ENCODE measurements around the gene NR3C2. TPM values are rescaled to one million over a fixed set of nuclear protein-coding genes. Genes with fewer than 3 reads are reported as not detected.

Gene NR3C2
- total RNA-seq, 1 donor from 2014 or later = 2.7 TPM

GRCh38 chr4:148405161-148405893, 36.9 kb downstream of the NR3C2 start:
- no peaks in the 10 kb centered on the region for H3K9me3 Mint-ChIP-seq (ENCODE audit: low read depth)
- H3K27me3 Mint-ChIP-seq = no peaks in the 10 kb centered on the region
- H3K4me3 Mint-ChIP-seq (ENCODE audit: low read depth) = no peak overlapping the region
- no peak for TF ChIP-seq CTCF (IDR thresholded peaks at IDR 0.05; ENCODE audit: unreplicated experiment)
- no peaks in the 10 kb centered on the region for H3K36me3 Mint-ChIP-seq (ENCODE audit: insufficient read depth)
- no peak for DNase-seq (ENCODE audit: low spot score, unreplicated experiment)
- H3K4me1 Mint-ChIP-seq (ENCODE audit: low read depth) = peaks cover 12% of the 10 kb centered on the region
- no peak overlapping the region for H3K27ac Mint-ChIP-seq

- Mint-ChIP-seq H3K36me3 (ENCODE audit: insufficient read depth) (no peaks in the 10 kb centered on the region), H3K27ac (no peak overlapping the region), H3K27me3 (no peaks in the 10 kb centered on the region), H3K9me3 (ENCODE audit: low read depth) (no peaks in the 10 kb centered on the region), H3K4me3 (ENCODE audit: low read depth) (no peak overlapping the region), H3K4me1 (ENCODE audit: low read depth) (no peaks in the 10 kb centered on the region)
- no peak for TF ChIP-seq CTCF (IDR thresholded peaks at IDR 0.05; ENCODE audit: unreplicated experiment)
- DNase-seq (ENCODE audit: low spot score, unreplicated experiment) = no peak
Measured at GRCh38 chr4:148398988-148399387, 43.2 kb downstream of the NR3C2 start.

GRCh38 chr4:148397771-148398170, 44.4 kb downstream of the NR3C2 start:
- H3K27me3 Mint-ChIP-seq = no peaks in the 10 kb centered on the region
- no peaks in the 10 kb centered on the region for H3K9me3 Mint-ChIP-seq (ENCODE audit: low read depth)
- H3K4me1 Mint-ChIP-seq (ENCODE audit: low read depth) = no peaks in the 10 kb centered on the region
- TF ChIP-seq CTCF (IDR thresholded peaks at IDR 0.05; ENCODE audit: unreplicated experiment) = no peak
- no peak for DNase-seq (ENCODE audit: low spot score, unreplicated experiment)
- H3K27ac Mint-ChIP-seq = no peak overlapping the region
- no peak overlapping the region for H3K4me3 Mint-ChIP-seq (ENCODE audit: low read depth)
- no peaks in the 10 kb centered on the region for H3K36me3 Mint-ChIP-seq (ENCODE audit: insufficient read depth)

GRCh38 chr4:148396986-148397673, 45.1 kb downstream of the NR3C2 start:
- Mint-ChIP-seq H3K4me3 (ENCODE audit: low read depth) (no peak overlapping the region), H3K36me3 (ENCODE audit: insufficient read depth) (no peaks in the 10 kb centered on the region), H3K9me3 (ENCODE audit: low read depth) (no peaks in the 10 kb centered on the region), H3K27ac (no peak overlapping the region), H3K4me1 (ENCODE audit: low read depth) (no peaks in the 10 kb centered on the region), H3K27me3 (no peaks in the 10 kb centered on the region)
- no peak for DNase-seq (ENCODE audit: low spot score, unreplicated experiment)
- TF ChIP-seq CTCF (IDR thresholded peaks at IDR 0.05; ENCODE audit: unreplicated experiment) = no peak

GRCh38 chr4:148395771-148396170, 46.4 kb downstream of the NR3C2 start:
- TF ChIP-seq CTCF (IDR thresholded peaks at IDR 0.05; ENCODE audit: unreplicated experiment) = no peak
- H3K27ac Mint-ChIP-seq = no peak overlapping the region
- no peak overlapping the region for H3K4me3 Mint-ChIP-seq (ENCODE audit: low read depth)
- no peaks in the 10 kb centered on the region for H3K4me1 Mint-ChIP-seq (ENCODE audit: low read depth)
- no peaks in the 10 kb centered on the region for H3K36me3 Mint-ChIP-seq (ENCODE audit: insufficient read depth)
- no peak for DNase-seq (ENCODE audit: low spot score, unreplicated experiment)
- no peaks in the 10 kb centered on the region for H3K27me3 Mint-ChIP-seq
- H3K9me3 Mint-ChIP-seq (ENCODE audit: low read depth) = no peaks in the 10 kb centered on the region
